Panc1 (cell line): ENCODE measurements around the gene RAB12. TPM values are rescaled to one million over a fixed set of nuclear protein-coding genes. Genes with fewer than 3 reads are reported as not detected.

Experiments used
- ATAC-seq: fragments of 200-7000 bp; cut with Tn5 transposase; 2 replicates; pipeline ENCODE4 v1.9.1; 2020; ENCODE audit warnings: mild to moderate bottlenecking, moderate library complexity
- BruUV-seq: library from RNA; stranded (reverse); fragments of 400-500 nt; replicated peaks from 2 replicates; lab custom pipeline; 2021; lab: Mats Ljungman, UMichigan
- CTCF ChIA-PET: fragments of 300-600 bp; sonication (Branson Sonifier 250); formaldehyde crosslinking; loops from one replicate; lab custom pipeline; 2022; ENCODE audit warnings: antibody characterized with exemption; lab: Charles Lee
- POLR2A ChIA-PET: fragments of 300-600 bp; sonication (Branson Sonifier 250); formaldehyde crosslinking; loops from one replicate; lab custom pipeline; 2022; ENCODE audit warnings: antibody characterized with exemption; lab: Charles Lee
- DNase-seq: peaks from one replicate; pipeline ENCODE4 v3.0.0-alpha.2; 2010; ENCODE audit warnings: low read depth, low spot score
- H3K27ac ChIP-seq: 2 replicates; pipeline ENCODE4 v1.5.1; 2011; ENCODE audit warnings: mild to moderate bottlenecking, low read length, inconsistent platforms
- H3K27me3 ChIP-seq: fragments of 200-500 bp; sonication (Bioruptor generic); 2 replicates; pipeline ENCODE4 v1.6.0; 2014; ENCODE audit warnings: low read length, inconsistent platforms; ENCODE audit not compliant: control insufficient read depth, insufficient read depth
- H3K36me3 ChIP-seq: fragments of 200-500 bp; sonication (Bioruptor generic); 2 replicates; pipeline ENCODE4 v1.5.1; 2014; ENCODE audit warnings: inconsistent platforms, mild to moderate bottlenecking, low read length, moderate library complexity; ENCODE audit not compliant: control insufficient read depth, insufficient read depth
- H3K4me1 ChIP-seq: 2 replicates; pipeline ENCODE4 v1.5.1; 2011; ENCODE audit warnings: inconsistent platforms, mild to moderate bottlenecking, low read length, moderate library complexity; ENCODE audit not compliant: control insufficient read depth, insufficient read depth
- H3K4me3 ChIP-seq, 2 experiments: 2 replicates each; pipeline ENCODE4 v1.5.1; 2011 to 2012; ENCODE audit warnings: low read depth in 2 of 2, low read length in 2 of 2, mild to moderate bottlenecking in 2 of 2, inconsistent platforms in 1 of 2, moderate library complexity in 1 of 2
- H3K9me3 ChIP-seq: fragments of 200-500 bp; sonication (Bioruptor generic); 2 replicates; pipeline ENCODE4 v1.5.1; 2014; ENCODE audit warnings: low read depth, mild to moderate bottlenecking, inconsistent platforms, low read length, moderate library complexity; ENCODE audit not compliant: control insufficient read depth, insufficient read depth
- POLR2AphosphoS5 ChIP-seq: IDR thresholded peaks from 2 replicates; pipeline ENCODE4 v1.6.1; 2012; ENCODE audit warnings: mild to moderate bottlenecking, low read depth, low read length, moderate library complexity
- SIN3A ChIP-seq: IDR thresholded peaks from 2 replicates; pipeline ENCODE4 v1.6.1; 2012; ENCODE audit warnings: low read depth, mild to moderate bottlenecking, low read length, moderate library complexity, borderline replicate concordance; ENCODE audit not compliant: insufficient read depth
- TCF7L2 ChIP-seq: IDR thresholded peaks from 2 replicates; pipeline ENCODE4 v1.6.1; 2011; ENCODE audit warnings: mild to moderate bottlenecking, low read depth, low read length, inconsistent platforms
- in situ Hi-C: cut with HindIII; loops from 2 replicates; pipeline ENCODE4 v1.10.0; 2016; ENCODE audit warnings: low sequenced_read_pairs, low pct_unique_long_range_greater_than_20kb
- intact Hi-C: fragments of 100-400 bp; cut with micrococcal nuclease; formaldehyde crosslinking; loops from one replicate; pipeline ENCODE4 v1.10.0; 2022; ENCODE audit not compliant: unreplicated experiment
- total RNA-seq: library from RNA; stranded (reverse); gene quantifications from one replicate; pipeline ENCODE4 v1.2.1, GENCODE V29; 2021; ENCODE audit not compliant: unreplicated experiment
- TF ChIP-seq, protein P1 (sequence below), 2 experiments: IDR thresholded peaks; 2 replicates each; pipeline ENCODE4 v1.6.1; 2011 to 2012; ENCODE audit warnings: low read depth in 2 of 2, control low read depth in 1 of 2, low read length in 1 of 2, mild to moderate bottlenecking in 1 of 2, moderate library complexity in 1 of 2; ENCODE audit not compliant: insufficient read depth in 1 of 2
- TF ChIP-seq, protein P2 (sequence below): fragments of 450-650 bp; IDR thresholded peaks from 2 replicates; pipeline ENCODE4 v1.5.1; 2017; ENCODE audit warnings: mild to moderate bottlenecking

The RAB12 gene
- total RNA-seq, 1 experiment from 2014 or later = 35.7 TPM

GRCh38 chr18:8662560-8663255, 53.5 kb downstream of the RAB12 start:
- Histone ChIP-seq H3K9me3 (no peaks in the 10 kb centered on the region; the same call in 1 of the 2 replicates), H3K27me3 (no peaks in the 10 kb centered on the region), H3K4me3 (no peak overlapping the region), H3K27ac (no peak overlapping the region), H3K36me3 (no peaks in the 10 kb centered on the region), H3K4me1 (no peaks in the 10 kb centered on the region)
- DNase-seq (no peak), ATAC-seq (no peak)
- no TSS peak for BruUV-seq
- CTCF ChIA-PET = no interaction called here
- intact Hi-C loops = no loop called here
- in situ Hi-C loops = no loop called here
- TF ChIP-seq, protein P1, sequence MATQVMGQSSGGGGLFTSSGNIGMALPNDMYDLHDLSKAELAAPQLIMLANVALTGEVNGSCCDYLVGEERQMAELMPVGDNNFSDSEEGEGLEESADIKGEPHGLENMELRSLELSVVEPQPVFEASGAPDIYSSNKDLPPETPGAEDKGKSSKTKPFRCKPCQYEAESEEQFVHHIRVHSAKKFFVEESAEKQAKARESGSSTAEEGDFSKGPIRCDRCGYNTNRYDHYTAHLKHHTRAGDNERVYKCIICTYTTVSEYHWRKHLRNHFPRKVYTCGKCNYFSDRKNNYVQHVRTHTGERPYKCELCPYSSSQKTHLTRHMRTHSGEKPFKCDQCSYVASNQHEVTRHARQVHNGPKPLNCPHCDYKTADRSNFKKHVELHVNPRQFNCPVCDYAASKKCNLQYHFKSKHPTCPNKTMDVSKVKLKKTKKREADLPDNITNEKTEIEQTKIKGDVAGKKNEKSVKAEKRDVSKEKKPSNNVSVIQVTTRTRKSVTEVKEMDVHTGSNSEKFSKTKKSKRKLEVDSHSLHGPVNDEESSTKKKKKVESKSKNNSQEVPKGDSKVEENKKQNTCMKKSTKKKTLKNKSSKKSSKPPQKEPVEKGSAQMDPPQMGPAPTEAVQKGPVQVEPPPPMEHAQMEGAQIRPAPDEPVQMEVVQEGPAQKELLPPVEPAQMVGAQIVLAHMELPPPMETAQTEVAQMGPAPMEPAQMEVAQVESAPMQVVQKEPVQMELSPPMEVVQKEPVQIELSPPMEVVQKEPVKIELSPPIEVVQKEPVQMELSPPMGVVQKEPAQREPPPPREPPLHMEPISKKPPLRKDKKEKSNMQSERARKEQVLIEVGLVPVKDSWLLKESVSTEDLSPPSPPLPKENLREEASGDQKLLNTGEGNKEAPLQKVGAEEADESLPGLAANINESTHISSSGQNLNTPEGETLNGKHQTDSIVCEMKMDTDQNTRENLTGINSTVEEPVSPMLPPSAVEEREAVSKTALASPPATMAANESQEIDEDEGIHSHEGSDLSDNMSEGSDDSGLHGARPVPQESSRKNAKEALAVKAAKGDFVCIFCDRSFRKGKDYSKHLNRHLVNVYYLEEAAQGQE (IDR thresholded peaks at IDR 0.05; ENCODE audit: insufficient read depth in 1 of 2, low read depth in 2 of 2, low read length in 1 of 2) = no peak
- no peak for TF ChIP-seq TCF7L2
- no peak for TF ChIP-seq SIN3A
- TF ChIP-seq POLR2AphosphoS5 = no peak
- TF ChIP-seq, protein P2, sequence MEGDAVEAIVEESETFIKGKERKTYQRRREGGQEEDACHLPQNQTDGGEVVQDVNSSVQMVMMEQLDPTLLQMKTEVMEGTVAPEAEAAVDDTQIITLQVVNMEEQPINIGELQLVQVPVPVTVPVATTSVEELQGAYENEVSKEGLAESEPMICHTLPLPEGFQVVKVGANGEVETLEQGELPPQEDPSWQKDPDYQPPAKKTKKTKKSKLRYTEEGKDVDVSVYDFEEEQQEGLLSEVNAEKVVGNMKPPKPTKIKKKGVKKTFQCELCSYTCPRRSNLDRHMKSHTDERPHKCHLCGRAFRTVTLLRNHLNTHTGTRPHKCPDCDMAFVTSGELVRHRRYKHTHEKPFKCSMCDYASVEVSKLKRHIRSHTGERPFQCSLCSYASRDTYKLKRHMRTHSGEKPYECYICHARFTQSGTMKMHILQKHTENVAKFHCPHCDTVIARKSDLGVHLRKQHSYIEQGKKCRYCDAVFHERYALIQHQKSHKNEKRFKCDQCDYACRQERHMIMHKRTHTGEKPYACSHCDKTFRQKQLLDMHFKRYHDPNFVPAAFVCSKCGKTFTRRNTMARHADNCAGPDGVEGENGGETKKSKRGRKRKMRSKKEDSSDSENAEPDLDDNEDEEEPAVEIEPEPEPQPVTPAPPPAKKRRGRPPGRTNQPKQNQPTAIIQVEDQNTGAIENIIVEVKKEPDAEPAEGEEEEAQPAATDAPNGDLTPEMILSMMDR = no peak
- POLR2A ChIA-PET = no interaction called here

DNA sequence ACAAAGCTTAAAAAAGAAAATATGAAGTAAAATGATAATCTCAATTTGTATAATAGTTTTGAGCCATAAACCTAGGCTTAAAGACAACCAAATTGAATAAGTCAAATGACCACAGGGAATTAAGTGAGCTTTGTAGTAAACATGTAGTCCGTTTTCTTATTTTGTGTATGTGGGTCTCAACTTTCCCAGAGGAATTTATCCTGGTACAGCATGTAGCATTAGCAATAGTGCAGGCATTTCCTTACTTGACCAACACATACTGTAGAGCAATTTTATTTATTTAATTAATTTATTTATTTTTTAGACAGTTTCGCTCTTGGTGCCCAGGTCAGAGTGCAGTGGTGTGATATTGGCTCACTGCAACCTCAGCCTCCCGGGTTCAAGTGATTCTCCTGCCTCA, 58.6 kb downstream of the RAB12 start:
- no TSS peak for BruUV-seq
- ChIA-PET CTCF (no interaction called here), POLR2A (no interaction called here)
- Histone ChIP-seq H3K36me3 (no peaks in the 10 kb centered on the region), H3K27me3 (no peaks in the 10 kb centered on the region), H3K4me1 (no peaks in the 10 kb centered on the region), H3K9me3 (no peaks in the 10 kb centered on the region; the same call in 1 of the 2 replicates), H3K4me3 (no peak overlapping the region), H3K27ac (no peak overlapping the region)
- ATAC-seq (no peak), DNase-seq (no peak)
- in situ Hi-C loops = no loop called here
- TF ChIP-seq TCF7L2 (no peak), SIN3A (no peak), POLR2AphosphoS5 (no peak)
- TF ChIP-seq, protein P1 (IDR thresholded peaks at IDR 0.05; ENCODE audit: insufficient read depth in 1 of 2, low read depth in 2 of 2, low read length in 1 of 2) = no peak
- TF ChIP-seq, protein P2 = no peak
- intact Hi-C loops = no loop called here
